H9 (cell line): ENCODE data around the gene SLC2A4. TPM values are rescaled to one million over a fixed set of nuclear protein-coding genes. Genes with fewer than 3 reads are reported as not detected.
A peak's percentile ranks its signal among the peaks of the same experiment; 100 is the strongest.

Source experiments
- DNase-seq: peaks from one replicate; pipeline ENCODE4 v3.0.0-alpha.2; 2017
- H2AFZ ChIP-seq: one replicate; pipeline ENCODE4 v1.6.1; 2013; ENCODE audit warnings: mild to moderate bottlenecking, low read length, control low read depth, moderate library complexity
- H2AK5ac ChIP-seq: 2 replicates; pipeline ENCODE4 v1.6.1; 2013; ENCODE audit warnings: low read length, control low read depth, mixed read lengths; ENCODE audit not compliant: insufficient read length
- H2BK120ac ChIP-seq: one replicate; pipeline ENCODE4 v1.6.1; 2013; ENCODE audit warnings: low read depth, mild to moderate bottlenecking, low read length, control low read depth, inconsistent platforms; ENCODE audit not compliant: poor library complexity, severe bottlenecking
- H2BK12ac ChIP-seq: 2 replicates; pipeline ENCODE4 v1.6.1; 2013; ENCODE audit warnings: low read length, control low read depth, mixed read lengths, low read depth; ENCODE audit not compliant: insufficient read length
- H2BK15ac ChIP-seq: 2 replicates; pipeline ENCODE4 v1.6.1; 2013; ENCODE audit warnings: low read depth, low read length, control low read depth
- H2BK20ac ChIP-seq: one replicate; pipeline ENCODE4 v1.6.1; 2013; ENCODE audit warnings: low read depth, mild to moderate bottlenecking, low read length, control low read depth, inconsistent platforms; ENCODE audit not compliant: poor library complexity, severe bottlenecking
- H2BK5ac ChIP-seq: 2 replicates; pipeline ENCODE4 v1.6.1; 2013; ENCODE audit warnings: low read length, control low read depth, mixed read lengths; ENCODE audit not compliant: insufficient read length
- H3K14ac ChIP-seq: 2 replicates; pipeline ENCODE4 v1.6.1; 2013; ENCODE audit warnings: low read length, control low read depth; ENCODE audit not compliant: insufficient read depth
- H3K18ac ChIP-seq: 2 replicates; pipeline ENCODE4 v1.6.1; 2013; ENCODE audit warnings: low read depth, mild to moderate bottlenecking, mixed read lengths, low read length, control low read depth; ENCODE audit not compliant: insufficient read length
- H3K23ac ChIP-seq: 2 replicates; pipeline ENCODE4 v1.6.1; 2013; ENCODE audit warnings: low read length, control low read depth, mixed read lengths, low read depth; ENCODE audit not compliant: insufficient read length
- H3K23me2 ChIP-seq: 2 replicates; pipeline ENCODE4 v1.6.1; 2013; ENCODE audit warnings: low read depth, mild to moderate bottlenecking, mixed read lengths, low read length, control low read depth; ENCODE audit not compliant: insufficient read length, poor library complexity, severe bottlenecking
- H3K27ac ChIP-seq: 2 replicates; pipeline ENCODE4 v1.5.1; 2013; ENCODE audit warnings: low read length, control low read depth, mixed read lengths, low read depth; ENCODE audit not compliant: insufficient read length
- H3K27me3 ChIP-seq: 2 replicates; pipeline ENCODE4 v1.6.1; 2013; ENCODE audit warnings: low read length, control low read depth, inconsistent platforms; ENCODE audit not compliant: insufficient read depth
- H3K4ac ChIP-seq: 2 replicates; pipeline ENCODE4 v1.6.1; 2013; ENCODE audit warnings: low read depth, mild to moderate bottlenecking, control low read depth, inconsistent platforms, low read length, moderate library complexity
- H3K4me1 ChIP-seq: 2 replicates; pipeline ENCODE4 v1.6.1; 2013; ENCODE audit warnings: low read length, control low read depth, inconsistent platforms; ENCODE audit not compliant: insufficient read depth
- H3K4me2 ChIP-seq: 2 replicates; pipeline ENCODE4 v1.6.1; 2013; ENCODE audit warnings: low read length, control low read depth, mixed read lengths; ENCODE audit not compliant: insufficient read length, insufficient read depth
- H3K56ac ChIP-seq: 2 replicates; pipeline ENCODE4 v1.6.1; 2013; ENCODE audit warnings: low read depth, mild to moderate bottlenecking, mixed read lengths, low read length, control low read depth; ENCODE audit not compliant: insufficient read length
- H3K79me1 ChIP-seq: 2 replicates; pipeline ENCODE4 v1.6.1; 2013; ENCODE audit warnings: low read depth, mild to moderate bottlenecking, moderate library complexity, low read length, control low read depth, inconsistent platforms; ENCODE audit not compliant: insufficient read depth, poor library complexity, severe bottlenecking
- H3K79me2 ChIP-seq: 2 replicates; pipeline ENCODE4 v1.6.1; 2013; ENCODE audit warnings: low read length, control low read depth, inconsistent platforms; ENCODE audit not compliant: insufficient read depth
- H3K9ac ChIP-seq: 2 replicates; pipeline ENCODE4 v1.6.1; 2013; ENCODE audit warnings: low read length, control low read depth, mixed read lengths; ENCODE audit not compliant: insufficient read length; ENCODE audit errors: extremely low read depth
- H3K9me3 ChIP-seq: one replicate; pipeline ENCODE4 v1.6.1; 2013; ENCODE audit warnings: low read depth, low read length, inconsistent platforms; ENCODE audit not compliant: control insufficient read depth
- H3T11ph ChIP-seq: one replicate; pipeline ENCODE4 v1.6.1; 2013; ENCODE audit warnings: mild to moderate bottlenecking, low read length, control low read depth, inconsistent platforms
- H4K20me1 ChIP-seq: one replicate; pipeline ENCODE4 v1.6.1; 2013; ENCODE audit not compliant: control insufficient read depth, insufficient read length, insufficient read depth
- H4K5ac ChIP-seq: 2 replicates; pipeline ENCODE4 v1.6.1; 2013; ENCODE audit warnings: low read depth, mild to moderate bottlenecking, mixed read lengths, low read length, control low read depth; ENCODE audit not compliant: insufficient read length
- H4K8ac ChIP-seq: replicated peaks from 2 replicates; pipeline ENCODE4 v1.6.1; 2013; ENCODE audit warnings: low read length, control low read depth, mixed read lengths, low read depth; ENCODE audit not compliant: insufficient read length
- H4K91ac ChIP-seq: 2 replicates; pipeline ENCODE4 v1.6.1; 2013; ENCODE audit warnings: low read depth, mild to moderate bottlenecking, moderate library complexity, mixed read lengths, low read length, control low read depth; ENCODE audit not compliant: insufficient read length
- H3K27ac Mint-ChIP-seq, 3 experiments: 2 replicates in 2 of 3; 3 replicates in 1 of 3; pipeline ENCODE4 v1.8.0; 2020 to 2021; ENCODE audit warnings: mixed read lengths in 3 of 3, mild to moderate bottlenecking in 1 of 3, moderate library complexity in 1 of 3
- H3K27me3 Mint-ChIP-seq: 2 replicates; pipeline ENCODE4 v1.8.0; 2021; ENCODE audit warnings: low read depth, mild to moderate bottlenecking, moderate library complexity, mixed read lengths
- H3K36me3 Mint-ChIP-seq, 3 experiments: 2 replicates in 2 of 3; 3 replicates in 1 of 3; pipeline ENCODE4 v1.8.0; 2020 to 2021; ENCODE audit warnings: low read depth in 3 of 3, mixed read lengths in 3 of 3; ENCODE audit not compliant: insufficient read depth in 1 of 3
- H3K4me1 Mint-ChIP-seq, 2 experiments: 2 replicates each; pipeline ENCODE4 v1.8.0; 2020; ENCODE audit warnings: mixed read lengths in 2 of 2
- H3K4me3 Mint-ChIP-seq, 2 experiments: 2 replicates in 1 of 2; 3 replicates in 1 of 2; pipeline ENCODE4 v1.8.0; 2020 to 2021; ENCODE audit warnings: mild to moderate bottlenecking in 2 of 2, mixed read lengths in 2 of 2, moderate library complexity in 1 of 2
- H3K9me3 Mint-ChIP-seq, 2 experiments: 2 replicates in 1 of 2; 3 replicates in 1 of 2; pipeline ENCODE4 v1.8.0; 2020; ENCODE audit warnings: mild to moderate bottlenecking in 2 of 2, mixed read lengths in 2 of 2, moderate library complexity in 1 of 2
- CTCF ChIP-seq: fragments of 200-600 bp; sonication (generic); conservative IDR thresholded peaks from 3 replicates; pipeline ENCODE4 v1.8.0; 2021; ENCODE audit warnings: antibody characterized with exemption, mild to moderate bottlenecking
- WGBS: extraction: QIAGEN DNeasy Blood & Tissue Kit; methylation state at CpG from one replicate; pipeline ENCODE4 v1.1.7; 2013; ENCODE audit warnings: missing lambda C conversion rate, low lambda C conversion rate, mixed read lengths; ENCODE audit not compliant: insufficient read length; ENCODE audit errors: extremely low coverage; 5-methylcytosine and 5-hydroxymethylcytosine counted together
- total RNA-seq: library from RNA; stranded (reverse); gene quantifications from 2 replicates; pipeline ENCODE4 v1.2.1, GENCODE V29; 2021

SLC2A4 gene
- total RNA-seq, 1 experiment from 2014 or later = 4.4 TPM

- no peak within 1 kb of the TSS for H2AFZ ChIP-seq
- no peaks in the 10 kb centered on the region for H3K79me2 ChIP-seq
- H3K79me1 ChIP-seq = no peaks in the 10 kb centered on the region
- peak within 1 kb of the TSS; percentile 95 for H3K18ac ChIP-seq
- H3K4me2 ChIP-seq = peak within 1 kb of the TSS; percentile 91
- H3K36me3 Mint-ChIP-seq = peaks cover 0 to 3% (median 0%) of the 10 kb centered on the region in 3 experiments; a peak in 2 of 7 replicates
- H2BK12ac ChIP-seq = no peak within 1 kb of the TSS
- H3K9ac ChIP-seq = peak within 1 kb of the TSS; percentile 22
- peak within 1 kb of the TSS; percentile 61 to 83 for H3K4me3 Mint-ChIP-seq
- H3K9me3 ChIP-seq = no peaks in the 10 kb centered on the region
- peaks cover 2% of the 10 kb centered on the region for H3K27me3 ChIP-seq
- no peak within 1 kb of the TSS for H2BK120ac ChIP-seq
- no peak within 1 kb of the TSS for H2BK20ac ChIP-seq
- no peak within 1 kb of the TSS for H4K5ac ChIP-seq
- H3K14ac ChIP-seq = peak within 1 kb of the TSS; percentile 89; the same call in 1 of the 2 replicates
- H2BK5ac ChIP-seq = no peak within 1 kb of the TSS
- no peak within 1 kb of the TSS for H2BK15ac ChIP-seq
- H3K4me1 ChIP-seq = peaks cover 4% of the 10 kb centered on the region; the same call in 1 of the 2 replicates
- H2AK5ac ChIP-seq = no peak within 1 kb of the TSS
- H3K9me3 Mint-ChIP-seq = peaks cover 3% of the 10 kb centered on the region in 2 experiments; a peak in 3 of 5 replicates
- H3K23me2 ChIP-seq = peaks cover 4% of the 10 kb centered on the region
- no peak within 1 kb of the TSS for H3K23ac ChIP-seq
- H3K27me3 Mint-ChIP-seq = peaks cover 71% of the 10 kb centered on the region
- peak within 1 kb of the TSS in 1 of 3 experiments; percentile 36; a peak in 2 of 7 replicates for H3K27ac Mint-ChIP-seq
- no peak within 1 kb of the TSS for H3T11ph ChIP-seq
- H3K27ac ChIP-seq = no peak within 1 kb of the TSS
- peaks cover 12 to 25% of the 10 kb centered on the region in 2 experiments for H3K4me1 Mint-ChIP-seq
- no peak within 1 kb of the TSS for H4K91ac ChIP-seq
- no peak within 1 kb of the TSS for H3K4ac ChIP-seq
- DNase-seq = peak; percentile 100
- no peaks in the 10 kb centered on the region for H4K20me1 ChIP-seq
- H4K8ac ChIP-seq = no peak within 1 kb of the TSS
- H3K56ac ChIP-seq = no peak within 1 kb of the TSS
- no peak for TF ChIP-seq CTCF
- WGBS = no CpG with 5 or more reads among the region's 57 CpGs
These were observed 13.2 kb downstream of the SLC2A4 start, which contains the start of gene YBX2 for GRCh38 chr17:7294614-7295153. Gene YBX2 (minus strand): TSS chr17:7294639. CDS start chr17:7294500, 139 bp downstream.
